Measurements from ENCODE around the gene KIF26B.

The KIF26B gene

DNA sequence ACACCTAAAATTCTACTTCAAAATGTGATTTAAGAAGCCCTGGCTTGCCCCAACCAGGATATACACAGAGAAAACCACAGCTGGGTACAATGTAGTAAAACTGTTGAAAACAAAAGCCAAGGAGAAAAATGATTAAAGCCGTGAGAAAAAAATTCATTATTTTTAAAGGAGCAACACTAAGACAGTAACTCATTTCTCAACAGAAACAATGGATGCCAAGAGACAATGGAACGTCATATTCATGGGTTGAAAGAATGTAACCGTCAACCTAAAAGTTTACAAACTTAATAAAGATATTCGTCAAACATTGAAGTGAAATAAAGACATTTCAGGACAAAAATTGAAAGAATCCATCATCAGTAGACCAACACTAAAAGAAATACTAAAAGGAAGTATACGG, 340.9 kb downstream of the KIF26B start:
- Histone ChIP-seq H3K36me3 (ENCODE audit: insufficient read depth, insufficient read length, low read length) (no peaks in the 10 kb centered on the region), H3K9ac (ENCODE audit: insufficient read length, low read depth) (no peak overlapping the region), H3K9me3 (ENCODE audit: insufficient read depth, low read length) (no peaks in the 10 kb centered on the region), H3K4me3 (ENCODE audit: insufficient read length, low read depth) (no peak overlapping the region), H3K4me1 (ENCODE audit: insufficient read depth, insufficient read length) (no peaks in the 10 kb centered on the region), H3K27me3 (ENCODE audit: insufficient read depth, insufficient read length) (no peaks in the 10 kb centered on the region)
- TF ChIP-seq SUZ12 (IDR thresholded peaks at IDR 0.05; ENCODE audit: extremely low read depth, insufficient read depth, insufficient read length) = no peak
- TF ChIP-seq ZNF274 (IDR thresholded peaks at IDR 0.05; ENCODE audit: low read depth, low read length) = no peak
- TF ChIP-seq YY1 (IDR thresholded peaks at IDR 0.05; ENCODE audit: insufficient read depth, insufficient read length) = no peak
- DNase-seq (ENCODE audit: low read depth, low spot score) = no peak

DNA sequence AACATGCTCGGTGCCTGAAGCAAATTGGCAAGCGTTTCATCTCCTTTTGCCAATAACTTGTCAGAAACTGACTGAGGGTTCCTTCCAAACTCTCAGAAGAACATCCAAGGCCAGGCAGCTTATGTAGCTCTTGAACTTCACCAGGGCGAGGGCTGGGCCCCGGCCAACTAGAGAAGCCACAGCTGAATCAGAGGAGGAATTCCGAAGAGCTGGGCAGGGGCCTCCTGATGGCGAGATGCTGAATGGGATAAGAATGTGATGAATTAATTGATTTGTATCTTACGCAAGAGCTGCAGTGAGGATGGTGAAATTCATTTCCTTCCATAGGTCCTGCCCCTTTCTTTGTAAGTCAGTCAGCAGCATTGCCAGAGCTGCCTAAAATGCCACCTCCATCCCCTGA, 345.8 kb downstream of the KIF26B start:
- DNase-seq (ENCODE audit: low read depth, low spot score) = no peak

DNA sequence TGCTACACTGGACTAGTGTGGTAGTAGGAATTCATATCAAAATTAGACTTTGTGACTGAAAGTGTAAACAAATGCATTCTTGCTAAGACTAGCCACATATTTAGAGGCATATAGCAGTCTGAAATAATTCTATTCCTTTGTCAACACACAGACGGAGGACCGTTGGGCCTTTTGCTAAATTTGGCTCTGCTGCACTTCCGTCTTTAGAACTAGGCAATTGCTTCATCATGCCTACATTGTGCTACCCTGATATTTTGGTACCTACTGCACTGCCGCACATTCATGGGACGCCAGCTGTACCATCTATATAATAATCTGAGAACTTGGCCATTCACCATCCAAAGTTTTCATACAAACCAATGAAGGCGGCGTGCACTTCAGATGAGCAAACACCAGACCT, 346.8 kb downstream of the KIF26B start:
- no peak overlapping the region for H3K9ac ChIP-seq (ENCODE audit: insufficient read length, low read depth)
- H3K36me3 ChIP-seq (ENCODE audit: insufficient read depth, insufficient read length, low read length) = no peaks in the 10 kb centered on the region

More for the DNA sequence above, 345.8 kb downstream of the KIF26B start:
- no peak overlapping the region for H3K4me3 ChIP-seq (ENCODE audit: insufficient read length, low read depth)
- no peaks in the 10 kb centered on the region for H3K4me1 ChIP-seq (ENCODE audit: insufficient read depth, insufficient read length)
- H3K9ac ChIP-seq (ENCODE audit: insufficient read length, low read depth) = no peak overlapping the region
- TF ChIP-seq YY1 (IDR thresholded peaks at IDR 0.05; ENCODE audit: insufficient read depth, insufficient read length) (no peak), SUZ12 (IDR thresholded peaks at IDR 0.05; ENCODE audit: extremely low read depth, insufficient read depth, insufficient read length) (no peak), ZNF274 (IDR thresholded peaks at IDR 0.05; ENCODE audit: low read depth, low read length) (no peak)
- H3K9me3 ChIP-seq (ENCODE audit: insufficient read depth, low read length) = no peaks in the 10 kb centered on the region
- H3K27me3 ChIP-seq (ENCODE audit: insufficient read depth, insufficient read length) = no peaks in the 10 kb centered on the region
- no peaks in the 10 kb centered on the region for H3K36me3 ChIP-seq (ENCODE audit: insufficient read depth, insufficient read length, low read length)

DNA sequence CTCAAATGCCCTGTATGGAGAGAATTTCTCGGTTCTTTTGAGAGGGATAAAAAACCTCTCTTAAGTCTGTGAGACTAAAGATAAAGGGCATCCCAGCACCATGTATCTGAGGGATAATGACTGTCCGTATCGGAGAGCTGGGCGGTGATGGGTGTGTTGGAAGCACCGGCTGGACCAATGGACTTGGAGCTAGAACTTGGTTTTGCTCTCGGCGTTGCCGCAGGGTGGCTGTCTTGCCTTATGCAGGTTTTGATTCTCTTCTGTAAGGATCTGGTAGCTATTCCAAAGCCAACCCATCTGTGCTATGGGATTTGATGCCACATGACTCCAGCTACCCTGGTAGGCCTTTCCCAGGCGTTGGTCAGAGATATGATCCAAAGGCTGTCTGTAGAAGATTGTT, 348.8 kb downstream of the KIF26B start:
- no peak overlapping the region for H3K4me3 ChIP-seq (ENCODE audit: insufficient read length, low read depth)
- no peak for DNase-seq (ENCODE audit: low read depth, low spot score)

More for the DNA sequence above, 346.8 kb downstream of the KIF26B start:
- TF ChIP-seq SUZ12 (IDR thresholded peaks at IDR 0.05; ENCODE audit: extremely low read depth, insufficient read depth, insufficient read length) (no peak), YY1 (IDR thresholded peaks at IDR 0.05; ENCODE audit: insufficient read depth, insufficient read length) (no peak), ZNF274 (IDR thresholded peaks at IDR 0.05; ENCODE audit: low read depth, low read length) (no peak)
- no peaks in the 10 kb centered on the region for H3K9me3 ChIP-seq (ENCODE audit: insufficient read depth, low read length)
- H3K27me3 ChIP-seq (ENCODE audit: insufficient read depth, insufficient read length) = no peaks in the 10 kb centered on the region
- H3K4me1 ChIP-seq (ENCODE audit: insufficient read depth, insufficient read length) = no peaks in the 10 kb centered on the region
- H3K4me3 ChIP-seq (ENCODE audit: insufficient read length, low read depth) = no peak overlapping the region
- DNase-seq (ENCODE audit: low read depth, low spot score) = no peak

DNA sequence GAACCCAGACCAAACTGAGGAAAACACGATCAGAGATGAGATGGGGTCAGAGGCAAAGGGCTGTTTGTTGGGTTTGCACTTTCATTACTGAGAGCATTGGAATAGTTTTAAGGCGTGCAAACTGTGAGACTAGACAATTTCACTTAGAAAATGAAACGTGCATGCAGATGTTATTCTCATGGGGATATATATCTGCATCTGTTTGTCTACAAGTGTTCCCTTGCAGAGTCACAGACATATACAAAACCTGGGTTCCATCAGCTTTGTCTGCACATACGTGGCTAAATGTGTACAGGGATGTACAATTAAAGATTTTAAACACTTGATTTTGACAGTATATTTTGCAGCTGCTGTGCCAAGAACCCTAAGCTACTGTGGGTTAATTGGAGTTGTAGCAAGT, 355.4 kb downstream of the KIF26B start:
- no peaks in the 10 kb centered on the region for H3K9me3 ChIP-seq (ENCODE audit: insufficient read depth, low read length)
- TF ChIP-seq SUZ12 (IDR thresholded peaks at IDR 0.05; ENCODE audit: extremely low read depth, insufficient read depth, insufficient read length) = no peak
- TF ChIP-seq YY1 (IDR thresholded peaks at IDR 0.05; ENCODE audit: insufficient read depth, insufficient read length) = no peak
- TF ChIP-seq ZNF274 (IDR thresholded peaks at IDR 0.05; ENCODE audit: low read depth, low read length) = no peak
- H3K27me3 ChIP-seq (ENCODE audit: insufficient read depth, insufficient read length) = no peaks in the 10 kb centered on the region
- H3K36me3 ChIP-seq (ENCODE audit: insufficient read depth, insufficient read length, low read length) = no peaks in the 10 kb centered on the region
- H3K4me3 ChIP-seq (ENCODE audit: insufficient read length, low read depth) = no peak overlapping the region
- no peaks in the 10 kb centered on the region for H3K4me1 ChIP-seq (ENCODE audit: insufficient read depth, insufficient read length)
- no peak for DNase-seq (ENCODE audit: low read depth, low spot score)
- no peak overlapping the region for H3K9ac ChIP-seq (ENCODE audit: insufficient read length, low read depth)

More for the DNA sequence above, 348.8 kb downstream of the KIF26B start:
- no peaks in the 10 kb centered on the region for H3K4me1 ChIP-seq (ENCODE audit: insufficient read depth, insufficient read length)
- H3K9ac ChIP-seq (ENCODE audit: insufficient read length, low read depth) = no peak overlapping the region
- TF ChIP-seq SUZ12 (IDR thresholded peaks at IDR 0.05; ENCODE audit: extremely low read depth, insufficient read depth, insufficient read length) = no peak
- TF ChIP-seq YY1 (IDR thresholded peaks at IDR 0.05; ENCODE audit: insufficient read depth, insufficient read length) = no peak
- TF ChIP-seq ZNF274 (IDR thresholded peaks at IDR 0.05; ENCODE audit: low read depth, low read length) = no peak
- no peaks in the 10 kb centered on the region for H3K36me3 ChIP-seq (ENCODE audit: insufficient read depth, insufficient read length, low read length)
- H3K27me3 ChIP-seq (ENCODE audit: insufficient read depth, insufficient read length) = no peaks in the 10 kb centered on the region
- H3K9me3 ChIP-seq (ENCODE audit: insufficient read depth, low read length) = no peaks in the 10 kb centered on the region

DNA sequence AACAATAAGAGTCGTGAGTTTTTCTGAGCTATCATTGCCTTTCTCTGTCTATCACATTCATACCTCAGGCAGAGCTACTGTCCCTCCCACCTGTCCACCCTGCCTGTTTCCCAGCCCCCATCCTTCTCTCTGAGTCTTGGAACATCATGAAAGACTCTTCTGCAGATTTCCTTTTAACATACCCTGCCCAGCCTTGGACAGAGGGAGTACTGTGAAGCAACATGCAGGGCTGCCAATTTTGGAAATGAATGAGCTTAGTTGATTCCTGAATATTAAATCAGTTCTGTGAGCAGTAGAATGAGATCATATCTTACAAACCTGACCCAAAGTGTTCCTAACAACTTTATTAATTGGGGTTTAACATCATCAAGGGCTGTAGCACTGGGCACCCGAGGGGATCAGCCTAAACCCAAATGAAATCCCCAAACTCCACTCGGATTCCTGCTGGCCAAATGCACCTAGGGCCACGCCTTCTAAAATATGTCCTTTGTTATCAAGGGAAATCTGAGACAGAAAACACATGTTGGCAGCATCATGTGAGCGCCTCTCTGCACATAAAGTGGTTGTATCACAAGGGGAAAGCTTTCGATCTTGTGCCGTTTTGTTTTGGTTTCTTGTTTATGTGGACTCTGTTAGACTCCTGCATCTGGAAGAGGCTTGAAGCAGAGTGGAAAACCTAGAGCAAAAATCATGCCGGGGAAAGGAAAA, 357.6 kb downstream of the KIF26B start:
- Histone ChIP-seq H3K27me3 (ENCODE audit: insufficient read depth, insufficient read length) (no peaks in the 10 kb centered on the region), H3K9ac (ENCODE audit: insufficient read length, low read depth) (no peak overlapping the region), H3K9me3 (ENCODE audit: insufficient read depth, low read length) (no peaks in the 10 kb centered on the region), H3K4me3 (ENCODE audit: insufficient read length, low read depth) (no peak overlapping the region), H3K4me1 (ENCODE audit: insufficient read depth, insufficient read length) (no peaks in the 10 kb centered on the region), H3K36me3 (ENCODE audit: insufficient read depth, insufficient read length, low read length) (no peaks in the 10 kb centered on the region)
- DNase-seq (ENCODE audit: low read depth, low spot score) = no peak
- TF ChIP-seq SUZ12 (IDR thresholded peaks at IDR 0.05; ENCODE audit: extremely low read depth, insufficient read depth, insufficient read length) (no peak), YY1 (IDR thresholded peaks at IDR 0.05; ENCODE audit: insufficient read depth, insufficient read length) (no peak), ZNF274 (IDR thresholded peaks at IDR 0.05; ENCODE audit: low read depth, low read length) (no peak)

DNA sequence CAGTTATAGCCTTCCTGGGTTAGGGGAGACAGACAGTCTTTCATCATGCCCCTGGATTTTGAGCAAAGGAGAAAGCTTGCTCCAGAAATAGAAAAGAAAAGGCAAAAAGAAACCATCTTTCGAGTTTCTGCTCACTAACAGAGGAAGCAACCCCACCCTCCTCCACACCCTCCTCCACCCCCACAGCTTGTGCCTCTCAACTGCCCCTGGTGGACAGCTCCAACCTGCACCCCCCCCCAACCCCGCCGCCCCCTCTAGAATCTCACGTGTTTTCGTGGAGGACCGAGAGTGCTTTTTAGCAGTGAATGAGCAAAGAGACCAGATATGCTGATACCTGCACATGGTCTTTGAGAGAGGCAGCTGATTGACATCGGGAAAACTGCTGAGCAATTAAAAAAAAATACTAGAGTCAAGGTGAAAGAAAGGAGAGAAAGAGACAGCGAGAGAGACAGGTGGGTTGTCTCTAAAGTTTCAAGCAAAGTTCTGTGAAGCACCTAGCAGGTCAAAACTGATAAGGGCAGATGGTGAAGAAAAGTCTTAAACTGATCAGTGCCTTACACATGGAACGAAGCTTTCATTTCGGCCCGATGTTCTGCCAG, 358.3 kb downstream of the KIF26B start:
- Histone ChIP-seq H3K27me3 (ENCODE audit: insufficient read depth, insufficient read length) (no peaks in the 10 kb centered on the region), H3K4me1 (ENCODE audit: insufficient read depth, insufficient read length) (no peaks in the 10 kb centered on the region), H3K4me3 (ENCODE audit: insufficient read length, low read depth) (no peak overlapping the region), H3K9me3 (ENCODE audit: insufficient read depth, low read length) (no peaks in the 10 kb centered on the region), H3K36me3 (ENCODE audit: insufficient read depth, insufficient read length, low read length) (no peaks in the 10 kb centered on the region), H3K9ac (ENCODE audit: insufficient read length, low read depth) (no peak overlapping the region)
- TF ChIP-seq SUZ12 (IDR thresholded peaks at IDR 0.05; ENCODE audit: extremely low read depth, insufficient read depth, insufficient read length) (no peak), YY1 (IDR thresholded peaks at IDR 0.05; ENCODE audit: insufficient read depth, insufficient read length) (no peak), ZNF274 (IDR thresholded peaks at IDR 0.05; ENCODE audit: low read depth, low read length) (no peak)
- DNase-seq (ENCODE audit: low read depth, low spot score) = no peak

All from NT2/D1 (cell line).